NCI-H82 (cell line): ENCODE measurements around the gene CCDC112.
"Not testable (repeated sequence)": the region's sequence is repeated elsewhere in the genome, so short reads cannot be mapped to it uniquely, and the experiment has no call there.

Experiments used
- DNase-seq: peaks from one replicate; lab custom pipeline; 2025; lab: John Stamatoyannopoulos, UW

The CCDC112 gene

GRCh38 chr5:115262321-115263077 lies 34.0 kb downstream of the CCDC112 start, which contains the start of gene PGGT1B:
Gene PGGT1B, minus strand, starts transcription at chr5:115262877. Its CDS starts 26 bp downstream, at chr5:115262851.
- DNase-seq: peak; percentile 84

GRCh38 chr5:115262011-115262320 lies 34.5 kb downstream of the CCDC112 start:
- DNase-seq: no peak

GRCh38 chr5:115260248-115260647 lies 36.2 kb downstream of the CCDC112 start:
- no peak for DNase-seq

GRCh38 chr5:115257981-115258380 lies 38.5 kb downstream of the CCDC112 start:
- no peak for DNase-seq

GRCh38 chr5:115249379-115249778 lies 47.1 kb downstream of the CCDC112 start:
- not testable (repeated sequence) for DNase-seq

- peak; percentile 57 for DNase-seq
Measured at GRCh38 chr5:115246361-115246991, 50.0 kb downstream of the CCDC112 start.

- no peak for DNase-seq
Measured at GRCh38 chr5:115243412-115243811, 53.0 kb downstream of the CCDC112 start.

GRCh38 chr5:115241881-115242642 lies 54.4 kb downstream of the CCDC112 start:
- no peak for DNase-seq

- peak; percentile 0 for DNase-seq
Measured at GRCh38 chr5:115237066-115237465, 59.4 kb downstream of the CCDC112 start.

- DNase-seq: no peak
Measured at GRCh38 chr5:115236599-115236998, 59.9 kb downstream of the CCDC112 start.

GRCh38 chr5:115231598-115231997 lies 64.9 kb downstream of the CCDC112 start:
- no peak for DNase-seq

GRCh38 chr5:115229606-115230005 lies 66.8 kb downstream of the CCDC112 start:
- no peak for DNase-seq

GRCh38 chr5:115227281-115227680 lies 69.2 kb downstream of the CCDC112 start:
- DNase-seq: no peak
